ENCODE measurements around the gene CAPN12.

- no peak for TF ChIP-seq SRF (IDR thresholded peaks at IDR 0.05; ENCODE audit: low read depth)
- no peak for TF ChIP-seq ZBTB33 (IDR thresholded peaks at IDR 0.05; ENCODE audit: extremely low read depth, insufficient replicate concordance, low read length)
- no peak for TF ChIP-seq REST (IDR thresholded peaks at IDR 0.05; ENCODE audit: low read depth)
- no peak for TF ChIP-seq POLR2A (IDR thresholded peaks at IDR 0.05; ENCODE audit: borderline replicate concordance, extremely low read depth, insufficient read depth, insufficient read length)
- no peak for TF ChIP-seq CTCF (IDR thresholded peaks at IDR 0.05 in 2 of 3, conservative IDR thresholded peaks at IDR 0.05 in 1 of 3; ENCODE audit: borderline replicate concordance in 1 of 3, insufficient read depth in 1 of 3, low read depth in 2 of 3, low read length in 2 of 3)
- TF ChIP-seq JUND (IDR thresholded peaks at IDR 0.05) = no peak
- TF ChIP-seq YY1 (IDR thresholded peaks at IDR 0.05; ENCODE audit: extremely low read depth, insufficient replicate concordance, low read depth, low read length) = no peak
- no peak for TF ChIP-seq CBX3 (IDR thresholded peaks at IDR 0.05; ENCODE audit: low read depth)
Observed at GRCh38 chr19:38721979-38722773, 22.1 kb downstream of the CAPN12 start.
